ENCODE results near the gene BTBD3.

BTBD3 gene

DNA sequence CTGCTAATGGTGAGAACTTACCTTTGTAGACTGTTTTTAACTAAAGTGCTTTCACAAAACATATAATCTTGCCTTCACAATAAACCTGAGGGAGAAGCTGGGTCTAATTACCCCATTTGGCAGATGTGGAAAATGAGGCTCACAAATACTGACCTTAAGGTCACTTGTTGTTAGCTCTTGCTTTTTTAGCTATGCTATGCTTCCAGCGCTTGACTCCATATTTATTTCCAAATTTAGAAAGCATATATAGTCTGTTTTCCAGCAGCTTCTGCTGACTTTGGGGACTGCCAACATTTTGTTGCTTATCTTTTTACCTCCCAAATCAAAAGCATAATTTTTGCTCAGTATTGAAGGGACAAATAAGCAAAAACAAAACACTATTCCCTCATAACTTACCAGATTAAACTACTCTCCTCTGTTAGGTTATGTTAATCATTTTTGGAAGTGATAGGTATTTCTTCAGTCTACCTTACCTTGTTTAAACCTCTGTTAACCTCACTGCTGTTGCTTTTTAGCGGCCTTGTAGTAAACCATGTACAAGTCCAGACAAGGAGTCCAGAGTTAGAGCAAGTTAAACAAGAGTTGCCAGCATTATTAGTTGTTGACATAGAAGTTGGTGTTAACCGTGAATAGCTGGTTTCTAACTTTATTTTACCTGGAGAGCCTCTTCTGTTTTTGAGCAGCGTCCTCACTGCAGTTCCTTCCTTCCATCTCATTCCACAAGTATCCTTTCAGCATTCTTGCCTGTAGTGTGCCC lies 4.9 kb upstream of the BTBD3 start:
- no peak for DNase-seq (ENCODE audit: low read depth in 3 of 3)

DNA sequence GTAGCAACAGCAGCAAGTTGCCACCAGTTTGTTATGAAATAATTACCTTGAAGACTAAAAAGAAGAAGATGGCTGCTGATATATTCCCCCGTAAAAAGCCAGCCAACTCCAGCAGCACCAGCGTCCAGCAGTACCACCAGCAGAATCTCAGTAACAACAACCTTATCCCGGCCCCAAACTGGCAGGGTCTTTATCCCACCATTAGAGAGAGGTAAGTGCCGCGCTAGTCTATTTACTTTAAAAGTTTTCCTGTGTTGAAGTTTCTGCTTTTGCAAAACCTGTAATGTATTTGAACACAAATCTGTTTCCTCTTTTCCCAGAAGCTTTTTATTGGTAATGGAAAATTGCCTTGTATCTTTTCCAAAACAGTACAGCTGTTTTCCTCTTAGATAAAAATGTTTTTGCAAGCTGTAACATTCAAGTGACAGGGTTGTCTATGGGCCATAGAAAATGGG lies 725 bp downstream of the BTBD3 start:
- DNase-seq (ENCODE audit: low read depth in 3 of 3), result no peak

DNA sequence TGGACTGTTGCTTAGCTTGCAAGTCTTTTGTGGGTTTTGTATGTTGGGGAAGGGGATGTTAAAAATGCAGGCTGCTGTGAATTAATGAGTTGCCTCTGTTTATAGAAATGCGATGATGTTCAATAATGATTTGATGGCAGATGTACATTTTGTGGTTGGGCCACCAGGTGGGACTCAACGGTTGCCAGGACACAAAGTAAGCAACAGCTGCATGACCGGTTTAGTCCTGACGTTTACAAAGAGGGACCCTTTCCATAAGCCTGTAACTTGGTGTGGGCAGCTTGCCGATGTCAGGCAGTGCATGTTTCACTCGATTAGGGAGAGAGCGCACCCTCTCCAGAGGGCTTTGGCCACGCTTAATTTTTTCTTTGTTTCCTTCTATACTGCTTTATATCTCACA lies 1.3 kb downstream of the BTBD3 start:
- DNase-seq (ENCODE audit: low read depth in 3 of 3), result no peak

DNA sequence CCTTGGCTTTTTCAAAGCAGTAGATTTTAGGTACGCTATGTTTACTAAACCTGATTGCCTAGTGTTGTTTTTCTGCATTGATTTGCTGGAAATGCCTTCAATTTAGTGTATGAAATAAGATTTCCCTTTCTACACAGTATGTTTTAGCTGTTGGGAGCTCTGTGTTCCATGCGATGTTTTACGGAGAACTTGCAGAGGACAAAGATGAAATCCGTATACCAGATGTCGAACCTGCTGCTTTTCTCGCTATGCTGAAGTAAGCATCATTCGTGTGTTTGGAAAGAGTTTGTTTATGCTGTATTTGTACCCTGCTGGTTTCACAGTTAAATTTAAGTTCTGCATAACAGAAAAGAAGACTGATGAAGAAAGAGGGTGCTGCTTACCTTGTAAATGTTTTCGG lies 1.9 kb downstream of the BTBD3 start:
- no peak for DNase-seq (ENCODE audit: low read depth in 3 of 3)

DNA sequence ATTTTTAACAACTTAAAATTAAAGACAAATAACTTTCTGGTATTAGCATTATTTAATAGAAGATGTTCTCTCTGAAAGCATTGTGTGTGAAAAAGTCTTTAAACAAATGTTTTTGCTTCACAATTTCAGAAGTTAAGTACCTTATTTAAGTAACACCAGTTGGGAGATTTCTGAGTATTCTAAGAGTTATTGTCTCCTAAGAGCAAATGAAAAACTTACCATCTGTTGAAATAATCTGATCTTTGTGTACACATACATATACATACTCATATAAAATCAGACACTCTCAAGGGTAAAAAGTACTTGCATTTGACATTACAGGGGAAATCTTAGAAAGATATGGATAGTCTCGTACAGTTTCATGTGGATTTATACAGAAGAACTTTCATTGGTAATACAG lies 2.4 kb downstream of the BTBD3 start:
- no peak for DNase-seq (ENCODE audit: low read depth in 3 of 3)

DNA sequence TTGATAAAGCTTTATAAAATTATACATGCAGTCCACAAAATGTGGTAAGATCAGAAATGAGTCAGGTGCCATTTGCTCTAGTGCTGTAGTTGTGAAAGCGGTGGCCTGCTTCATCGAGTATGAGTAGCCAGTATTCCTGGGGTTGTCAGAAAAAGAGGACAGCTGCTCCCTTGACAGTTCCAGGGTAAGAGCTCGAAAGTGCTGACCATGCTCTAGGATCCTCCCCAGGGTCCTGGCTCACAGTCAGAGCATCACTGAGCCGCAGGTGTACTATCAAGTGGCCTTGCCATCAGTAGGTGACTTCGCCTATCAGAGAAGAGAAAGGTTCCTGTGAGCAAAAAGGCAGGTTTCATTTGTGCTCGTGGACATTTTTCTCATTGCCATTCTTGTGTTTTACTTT lies 3.6 kb downstream of the BTBD3 start:
- no peak for DNase-seq (ENCODE audit: low read depth in 3 of 3)

DNA sequence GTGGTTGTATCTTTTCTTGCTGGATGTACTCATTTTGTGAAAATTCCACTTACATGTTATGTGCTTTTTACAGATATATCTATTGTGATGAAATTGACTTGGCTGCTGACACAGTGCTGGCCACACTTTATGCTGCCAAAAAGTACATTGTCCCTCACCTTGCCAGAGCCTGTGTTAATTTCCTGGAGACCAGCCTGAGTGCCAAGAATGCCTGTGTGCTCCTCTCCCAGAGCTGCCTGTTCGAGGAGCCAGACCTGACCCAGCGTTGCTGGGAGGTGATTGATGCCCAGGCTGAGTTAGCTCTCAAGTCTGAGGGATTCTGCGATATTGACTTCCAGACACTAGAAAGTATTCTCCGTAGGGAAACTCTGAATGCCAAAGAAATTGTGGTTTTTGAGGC lies 4.9 kb downstream of the BTBD3 start:
- DNase-seq (ENCODE audit: low read depth in 3 of 3), result no peak

DNA sequence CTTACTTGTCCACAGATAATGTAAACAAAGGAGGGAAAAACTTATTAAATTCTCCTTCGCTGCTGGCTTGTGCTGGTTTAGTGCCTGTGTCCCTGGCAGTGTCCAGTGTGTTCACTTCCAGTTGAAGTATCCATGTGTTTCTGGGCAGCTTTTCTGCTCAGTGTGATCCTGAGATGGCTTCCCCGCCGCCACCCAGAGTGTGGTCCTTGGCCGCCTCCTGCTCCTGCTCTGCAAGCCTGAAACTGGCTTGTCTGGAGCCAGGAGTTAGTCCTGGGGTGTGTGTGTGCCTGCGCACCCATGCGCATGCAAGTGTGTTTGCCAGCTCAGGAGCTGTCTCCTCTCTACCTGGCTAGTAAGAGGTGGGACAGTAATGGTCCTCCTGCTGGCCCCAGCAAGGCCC lies 7.2 kb downstream of the BTBD3 start:
- DNase-seq (ENCODE audit: low read depth in 3 of 3), result no peak

DNA sequence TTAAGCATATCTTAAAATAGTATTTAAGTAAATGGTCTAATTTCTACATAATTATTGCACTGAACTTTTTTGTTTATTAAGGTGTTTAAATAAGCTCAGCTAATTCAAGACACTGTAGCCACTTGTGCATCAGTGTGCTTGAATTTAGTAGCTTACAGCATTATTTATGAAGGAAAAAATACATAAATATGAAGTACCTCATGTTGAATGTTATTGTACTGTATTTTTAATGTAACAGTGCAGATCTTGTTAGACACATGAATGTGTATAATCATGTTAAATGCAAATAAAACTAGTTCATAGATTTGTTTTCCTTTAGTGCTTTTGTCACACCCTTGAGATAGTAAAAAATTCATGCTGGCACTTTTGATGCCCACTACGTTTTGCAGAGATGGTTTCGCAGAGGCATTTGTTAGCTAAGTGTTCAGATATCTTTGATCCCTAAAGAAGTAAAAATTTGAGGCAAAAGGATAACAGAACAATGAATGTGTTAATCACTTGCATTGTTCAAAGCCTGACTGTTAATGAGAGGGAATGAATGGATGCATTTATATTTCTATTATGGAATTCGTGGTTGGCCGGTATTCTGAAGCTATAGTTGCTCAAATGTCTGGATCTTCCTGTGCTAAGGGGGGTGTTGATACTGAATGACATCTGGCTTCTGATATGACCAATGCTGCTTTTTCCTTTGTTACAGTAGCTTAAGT lies 8.8 kb downstream of the BTBD3 start:
- no peak for DNase-seq (ENCODE audit: low read depth in 3 of 3)

DNA sequence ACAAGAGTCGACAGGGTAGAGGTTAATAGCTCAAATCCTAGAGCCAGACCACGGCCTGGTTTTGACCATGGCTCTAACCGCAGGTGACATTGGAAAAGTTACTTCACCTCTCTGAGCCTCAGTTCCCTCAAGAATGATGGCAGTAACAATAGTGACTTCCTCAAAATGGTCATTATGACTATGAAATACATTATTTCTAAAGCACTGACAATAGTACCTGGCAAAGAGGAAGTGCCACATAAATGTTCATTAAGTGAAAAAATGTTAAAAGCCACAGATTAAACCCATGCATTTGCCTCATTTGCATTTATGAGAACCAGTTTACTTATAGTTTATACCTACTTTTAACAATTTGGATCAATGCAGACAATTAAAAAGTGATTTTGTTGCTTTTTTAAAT lies 12.3 kb downstream of the BTBD3 start:
- DNase-seq (ENCODE audit: low read depth in 3 of 3), result no peak

DNA sequence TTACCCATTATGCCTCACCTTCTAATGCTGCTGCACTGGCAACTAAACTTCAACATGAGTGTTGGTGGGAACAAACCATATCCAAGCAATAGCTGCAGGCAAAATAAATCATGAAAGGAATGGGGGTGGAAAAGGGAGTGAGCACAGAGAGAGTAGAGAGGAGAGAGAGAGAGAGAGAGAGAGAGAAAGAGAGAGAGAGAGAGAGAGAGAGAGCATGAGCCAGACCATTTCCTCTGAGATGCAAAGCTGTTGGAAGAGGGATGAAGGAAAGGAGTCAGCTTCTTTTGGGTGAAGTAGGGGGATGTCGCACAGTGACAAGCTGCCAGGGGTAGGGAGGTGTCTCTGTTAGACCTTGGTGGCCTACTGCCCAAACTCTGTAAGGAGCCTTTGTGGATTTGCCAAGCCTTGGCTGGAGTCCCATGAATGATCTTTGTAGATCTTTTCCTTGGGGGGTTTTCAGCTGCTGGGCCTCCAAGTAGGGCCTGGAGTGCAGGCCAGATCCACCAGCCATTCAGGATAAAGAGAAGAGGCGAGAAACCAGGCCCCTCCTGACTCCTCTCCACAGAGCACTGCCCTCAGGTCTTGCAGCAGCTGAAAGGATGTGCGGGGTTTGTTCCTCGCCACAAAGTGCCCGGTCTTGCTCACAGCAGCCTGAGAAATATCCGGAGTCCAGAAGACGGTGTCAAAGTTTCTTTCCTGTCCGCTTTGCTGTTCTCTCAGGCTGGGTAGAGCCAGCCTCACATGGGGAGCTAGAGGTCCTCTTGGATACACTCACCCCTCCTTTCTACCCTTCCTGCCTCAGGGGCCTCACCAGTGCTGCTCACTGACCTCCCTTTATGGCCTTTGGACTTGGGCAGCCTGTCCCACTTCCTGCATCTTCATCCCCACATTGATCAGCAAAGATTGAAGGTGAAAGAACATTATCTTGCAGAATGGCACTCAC lies 17.8 kb downstream of the BTBD3 start:
- no peak for DNase-seq (ENCODE audit: low read depth in 3 of 3)

DNA sequence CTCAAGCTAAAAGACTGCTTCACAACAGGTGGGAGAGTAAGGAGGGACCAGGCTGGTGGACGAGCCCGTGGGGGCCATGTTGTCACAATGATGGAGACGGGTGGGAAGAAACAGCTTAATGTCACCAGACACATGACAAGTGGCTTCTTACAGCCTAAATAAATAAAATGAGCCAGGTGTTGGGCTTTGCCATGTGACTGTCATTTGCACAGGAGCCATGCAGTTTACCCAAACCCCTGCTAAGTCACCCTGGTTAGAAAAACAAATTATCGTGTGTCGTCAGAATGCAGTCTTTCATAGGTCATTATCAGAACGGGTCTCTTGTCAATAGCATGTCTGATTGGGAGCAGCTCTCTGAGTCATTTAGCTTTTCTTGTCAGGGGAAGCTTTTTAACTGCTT lies 18.5 kb downstream of the BTBD3 start:
- no peak for DNase-seq (ENCODE audit: low read depth in 3 of 3)

DNA sequence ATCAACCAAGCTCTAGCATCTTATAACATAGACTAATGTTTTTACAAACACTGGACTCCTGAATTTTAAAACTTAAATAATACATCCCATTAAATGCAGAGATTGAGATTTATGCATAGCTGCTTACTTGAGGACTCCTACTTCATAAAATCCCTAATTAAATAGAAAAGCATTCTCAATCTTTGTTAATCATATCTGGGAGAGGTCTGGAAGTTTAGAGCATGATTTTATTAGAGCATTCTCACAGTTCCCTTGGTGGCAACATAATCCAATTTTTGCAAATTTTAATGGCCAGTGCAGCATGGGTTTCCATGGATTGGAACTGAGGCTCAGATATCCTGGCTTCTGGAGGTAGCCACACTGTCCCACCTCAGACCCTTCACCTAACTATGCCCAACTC lies 19.5 kb downstream of the BTBD3 start:
- no peak for DNase-seq (ENCODE audit: low read depth in 3 of 3)

DNA sequence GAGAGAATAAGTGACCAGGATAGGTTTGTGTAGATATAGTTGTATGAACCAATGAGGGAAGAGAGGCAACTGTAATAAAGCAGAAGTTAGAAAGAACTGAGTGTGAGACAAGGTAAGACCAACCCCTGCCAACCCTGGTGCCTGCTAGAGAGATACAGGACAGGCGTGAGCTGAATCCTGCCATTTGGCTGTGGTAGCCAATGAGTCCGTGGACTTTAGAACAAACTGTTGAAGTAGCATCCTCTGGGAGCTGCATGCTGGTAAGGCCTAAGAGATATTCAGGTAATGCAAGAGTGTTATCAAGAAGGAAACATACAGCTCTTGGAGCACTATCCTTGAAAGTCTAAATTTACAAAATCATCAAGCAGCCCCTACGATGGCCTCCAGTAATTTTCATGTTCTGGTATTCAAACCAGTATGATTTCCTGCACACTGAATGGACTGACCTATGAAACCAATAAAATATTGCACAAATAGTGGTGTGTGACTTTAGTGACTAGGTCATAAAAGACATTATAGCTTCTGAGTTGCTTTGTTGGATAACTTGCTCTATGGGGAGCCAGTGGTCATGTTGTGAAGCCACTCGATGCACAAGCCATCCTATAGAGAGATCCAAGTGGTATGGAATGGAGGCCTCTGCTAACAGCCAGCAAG lies 24.0 kb downstream of the BTBD3 start:
- no peak for DNase-seq (ENCODE audit: low read depth in 3 of 3)

DNA sequence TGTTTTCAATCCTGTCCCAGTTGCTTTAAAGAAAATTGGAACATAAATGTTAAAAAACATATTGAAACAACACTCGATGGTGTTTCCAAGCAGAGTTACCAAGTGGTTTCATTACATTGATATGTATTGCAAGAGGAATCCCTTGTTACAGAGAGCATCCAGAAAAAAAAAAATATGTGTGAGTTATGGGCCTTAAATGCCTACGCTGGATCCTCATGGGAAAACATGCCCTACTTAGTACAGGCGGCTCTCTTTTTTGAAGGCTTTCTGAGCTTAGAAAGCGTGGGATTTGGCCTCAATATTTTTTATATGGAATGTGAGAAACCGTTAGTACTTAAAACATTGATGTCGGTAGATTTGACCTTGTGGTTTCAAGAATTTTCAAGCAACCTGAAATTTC lies 26.1 kb downstream of the BTBD3 start:
- no peak for DNase-seq (ENCODE audit: low read depth in 3 of 3)

DNA sequence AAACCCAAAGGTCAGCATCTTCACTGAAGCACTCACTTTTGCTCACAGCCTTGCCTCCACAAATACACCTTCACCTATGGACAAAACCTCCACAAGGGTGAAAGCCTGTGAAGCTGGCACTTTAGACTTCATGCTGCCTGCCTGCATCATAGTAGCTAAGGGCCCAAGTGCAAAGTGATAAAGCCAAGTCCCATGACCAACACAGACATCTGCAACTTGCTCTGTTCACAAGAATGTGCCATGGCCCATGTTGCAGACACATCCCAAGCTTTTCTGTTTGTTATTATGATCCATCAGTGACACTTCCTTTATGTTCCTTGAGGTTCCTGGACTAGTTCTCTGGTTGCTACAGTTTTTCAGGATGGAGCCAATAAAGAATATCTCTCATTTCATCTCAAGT lies 31.1 kb downstream of the BTBD3 start:
- no peak for DNase-seq (ENCODE audit: low read depth in 3 of 3)

DNA sequence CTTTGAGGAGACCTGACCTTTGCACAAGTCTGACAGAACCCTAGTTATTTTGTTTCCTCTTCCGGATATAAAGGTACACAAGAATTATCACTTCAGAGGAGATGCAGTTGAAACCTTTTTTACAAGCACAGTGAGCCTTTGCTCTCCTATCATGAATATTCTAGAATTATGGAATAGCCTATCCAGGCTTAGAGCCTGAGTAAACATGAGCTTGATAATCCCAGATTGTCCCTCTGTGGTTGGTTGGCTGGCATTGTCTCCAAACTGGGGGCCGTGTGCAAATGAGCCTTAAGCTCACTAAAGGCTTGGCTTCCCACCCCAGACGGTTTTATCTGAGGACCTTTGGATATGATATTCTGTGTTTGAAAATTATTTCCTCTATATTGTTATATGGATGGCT lies 32.0 kb downstream of the BTBD3 start:
- DNase-seq (ENCODE audit: low read depth in 3 of 3), result no peak

DNA sequence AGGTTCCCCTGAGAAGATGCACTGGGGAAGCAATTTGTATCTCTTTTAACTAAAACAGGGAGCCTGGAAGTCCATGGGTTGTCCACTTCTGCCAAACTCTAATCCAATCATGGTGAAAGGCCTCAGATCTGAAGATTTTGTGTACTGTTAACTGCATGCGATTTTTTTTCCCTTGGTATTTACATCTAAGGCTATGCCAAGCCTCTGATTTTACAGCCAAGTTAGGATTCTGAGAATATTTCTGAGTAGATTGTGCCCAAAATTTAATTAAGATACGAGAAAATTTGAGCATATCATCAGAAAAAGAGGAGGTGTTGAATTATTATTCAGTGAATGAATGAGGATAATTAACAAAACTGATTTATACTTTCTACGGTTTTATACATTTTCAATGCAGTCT lies 34.0 kb downstream of the BTBD3 start:
- DNase-seq (ENCODE audit: low read depth in 3 of 3), result no peak

DNA sequence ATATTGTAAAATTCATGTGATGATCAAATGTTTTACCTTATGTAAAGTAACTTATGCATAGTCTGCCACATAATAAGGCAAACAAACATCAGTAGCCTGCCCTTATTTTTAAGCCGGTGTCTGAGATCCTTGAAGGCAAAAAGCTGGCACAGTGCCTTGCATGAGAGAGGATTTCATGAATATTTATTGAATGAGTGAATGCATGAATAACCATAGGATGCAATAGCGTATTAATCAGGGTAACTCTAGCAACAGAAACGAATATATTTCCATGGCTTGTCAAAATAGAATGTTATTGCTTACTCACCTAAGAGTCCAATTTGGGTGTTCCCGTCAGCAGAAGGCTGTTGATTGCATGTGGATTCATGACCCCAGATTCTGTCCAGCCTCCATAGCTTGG lies 34.9 kb downstream of the BTBD3 start:
- DNase-seq (ENCODE audit: low read depth in 3 of 3), result no peak

DNA sequence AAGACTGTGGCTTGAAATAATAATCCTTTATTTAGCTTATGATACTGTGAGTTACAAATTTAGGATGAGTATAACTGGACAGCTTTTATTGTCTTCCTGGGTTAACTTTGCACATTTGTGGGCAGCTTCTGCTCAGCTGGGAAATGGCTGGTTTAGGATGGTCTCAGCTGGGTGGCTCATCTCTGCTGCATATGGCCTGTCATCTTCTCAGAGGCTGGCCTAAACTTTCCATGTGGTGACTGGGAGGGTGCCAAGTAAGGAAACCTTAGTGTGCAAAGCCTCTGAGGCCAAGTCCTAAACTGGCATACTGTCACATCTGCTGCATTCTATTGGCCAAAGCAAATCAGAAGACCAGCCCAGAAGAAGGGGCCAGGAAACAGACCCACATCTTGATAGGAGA lies 40.2 kb downstream of the BTBD3 start:
- no peak for DNase-seq (ENCODE audit: low read depth in 3 of 3)

DNA sequence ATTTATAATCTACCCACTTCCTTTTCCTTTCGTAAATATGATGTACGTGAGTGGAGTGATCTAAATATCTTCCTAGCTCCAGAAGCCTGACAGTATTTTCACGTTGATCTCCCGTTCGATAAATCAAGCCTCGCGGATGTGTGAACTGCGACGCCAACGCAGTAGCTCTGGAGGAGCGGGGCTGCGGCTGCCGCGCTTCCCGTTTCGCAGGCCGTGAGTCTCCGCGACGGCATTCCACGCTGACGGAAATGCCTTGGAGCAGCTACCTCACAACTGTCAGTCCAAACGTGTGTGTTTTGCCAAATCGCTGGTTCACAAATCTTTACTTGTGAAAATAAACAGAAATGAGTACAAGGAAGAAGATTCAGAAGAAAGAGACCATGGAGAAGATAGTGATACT lies 41.2 kb downstream of the BTBD3 start:
- no peak for DNase-seq (ENCODE audit: low read depth in 3 of 3)

DNA sequence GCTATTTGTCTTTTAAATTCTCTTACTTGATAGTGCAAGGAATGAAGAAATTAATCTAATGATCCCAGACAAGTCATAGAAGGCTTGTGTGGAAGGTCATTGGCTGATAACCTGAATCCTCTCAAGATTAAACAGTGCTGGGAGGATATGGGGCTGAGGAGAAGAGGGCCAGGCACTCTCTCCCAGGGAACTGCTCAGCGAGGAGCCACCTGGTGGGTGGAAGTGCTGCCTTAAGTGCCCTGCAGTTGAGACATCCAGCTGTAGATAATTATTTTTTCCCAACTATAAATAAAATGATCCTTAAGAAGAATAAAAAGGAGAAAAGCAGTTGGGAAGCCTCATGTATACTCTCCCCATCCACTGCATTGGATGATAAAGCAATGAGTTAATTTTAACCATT lies 47.9 kb downstream of the BTBD3 start:
- DNase-seq (ENCODE audit: low read depth in 3 of 3), result no peak
